ENCODE data around the gene TSPAN18.

TSPAN18 gene

DNA sequence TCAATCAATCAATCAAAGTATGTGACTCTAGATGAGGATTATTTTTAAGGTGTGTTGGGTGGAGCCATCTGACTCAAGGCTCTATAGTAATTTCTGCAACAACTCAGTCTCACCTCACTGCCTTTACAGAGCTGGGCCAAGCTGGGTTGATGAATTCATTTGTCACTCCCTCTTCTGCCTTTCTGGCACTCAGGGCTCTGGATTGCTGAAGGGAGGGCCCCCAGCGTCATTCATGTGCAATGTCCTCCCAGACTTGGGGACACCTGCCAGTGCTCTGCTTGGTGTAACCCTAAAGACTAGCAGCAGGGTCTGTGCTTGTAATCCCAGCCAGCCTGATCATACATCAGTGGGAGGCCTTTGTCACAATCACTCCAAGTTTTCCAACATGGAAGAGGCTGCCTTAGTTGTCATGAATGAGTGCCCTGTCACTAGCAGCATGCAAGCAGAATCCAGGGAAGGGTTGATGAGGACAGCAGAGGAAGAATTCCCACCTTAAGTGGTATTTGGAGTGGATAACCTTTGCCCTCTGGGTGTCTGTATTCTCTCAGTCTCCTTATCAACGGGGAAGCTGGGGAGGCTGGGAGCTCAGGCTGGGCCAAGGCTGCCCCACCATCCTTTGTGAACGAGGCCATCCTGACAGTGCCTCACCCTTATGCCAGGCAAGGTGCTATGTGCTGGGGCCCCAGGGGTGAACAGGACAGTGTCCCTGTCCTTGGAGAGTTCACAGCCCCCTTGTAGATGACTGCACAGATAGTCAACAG, 225.9 kb downstream of the TSPAN18 start:
- DNase-seq (ENCODE audit: low spot score) (no peak), FAIRE-seq (no peak)

DNA sequence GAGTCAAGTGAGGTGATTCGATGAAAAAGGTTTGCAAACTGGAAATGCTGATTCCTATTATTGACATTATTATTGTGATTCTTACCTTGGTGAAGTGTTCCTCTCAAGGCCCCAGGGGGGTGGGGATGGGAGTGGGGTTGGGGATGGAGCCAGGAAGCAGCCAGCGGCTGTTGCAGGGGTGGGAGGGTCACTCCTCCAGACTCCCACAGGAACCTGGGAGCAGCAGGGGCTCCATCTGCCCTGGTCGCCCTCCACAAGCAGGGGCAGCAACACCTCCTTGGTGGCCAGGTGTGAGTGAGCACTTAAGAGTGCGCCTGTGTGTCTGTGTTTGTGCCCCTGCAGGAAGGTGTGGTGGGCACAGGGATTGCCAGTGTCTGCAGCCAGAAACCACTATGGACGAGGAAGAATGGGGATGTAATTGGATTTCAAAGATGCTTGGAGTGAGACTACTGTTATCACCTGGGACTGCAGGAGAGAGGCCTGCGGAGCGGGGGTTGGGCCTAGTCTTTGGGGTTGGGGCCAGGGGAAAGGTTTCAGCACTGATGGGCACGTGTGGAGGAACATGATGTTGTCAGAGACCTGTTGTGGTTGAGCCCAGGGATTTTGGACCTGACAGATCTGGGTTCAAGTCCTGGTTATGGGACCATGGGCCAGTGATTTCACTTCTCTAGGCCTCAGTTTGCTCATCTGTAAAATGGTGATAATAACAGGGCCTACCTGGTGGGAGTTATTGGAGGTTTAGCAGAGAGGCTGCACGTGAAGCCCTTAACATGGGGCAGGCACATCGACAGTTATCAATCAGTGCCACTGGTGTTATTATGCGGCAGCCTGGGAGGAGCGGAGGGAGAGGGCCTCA, 227.5 kb downstream of the TSPAN18 start:
- DNase-seq (ENCODE audit: low spot score): no peak
- no peak for FAIRE-seq

DNA sequence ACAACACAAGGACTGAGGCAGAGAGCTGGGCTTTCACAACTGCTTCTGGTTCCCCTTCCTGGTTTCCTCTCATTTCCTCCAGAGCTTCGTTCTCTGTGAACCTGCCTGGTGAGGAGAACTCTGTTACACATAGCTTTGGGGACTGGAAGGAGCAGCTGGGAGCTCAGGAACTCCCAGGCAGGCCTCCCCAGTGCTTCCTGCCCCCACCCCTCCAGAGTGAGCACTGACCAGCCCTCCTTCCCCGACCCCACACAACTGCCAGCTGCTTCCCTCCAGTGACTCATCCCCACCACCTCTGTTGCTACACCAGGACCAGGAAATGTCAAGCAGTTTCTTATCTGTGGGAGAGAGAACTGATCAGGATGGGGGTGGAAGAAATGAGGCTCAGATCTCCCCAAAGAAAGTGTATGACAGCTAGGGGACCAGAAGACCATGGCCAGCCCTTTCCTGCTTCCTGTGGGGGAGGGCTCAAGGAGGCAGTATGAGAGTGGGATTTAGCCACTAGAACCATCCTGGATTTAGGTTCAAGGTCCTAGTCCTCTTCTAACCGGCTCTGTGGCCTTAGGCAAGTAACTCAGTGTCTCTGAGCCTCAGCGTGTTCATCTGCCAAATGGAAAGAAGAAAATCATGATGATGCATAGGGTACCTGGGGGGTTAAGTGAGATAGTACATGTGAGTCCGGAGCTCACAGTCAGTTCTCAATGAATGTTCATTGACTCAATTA, 228.4 kb downstream of the TSPAN18 start:
- FAIRE-seq: peak; percentile 89
- peak; percentile 73 for DNase-seq (ENCODE audit: low spot score)

DNA sequence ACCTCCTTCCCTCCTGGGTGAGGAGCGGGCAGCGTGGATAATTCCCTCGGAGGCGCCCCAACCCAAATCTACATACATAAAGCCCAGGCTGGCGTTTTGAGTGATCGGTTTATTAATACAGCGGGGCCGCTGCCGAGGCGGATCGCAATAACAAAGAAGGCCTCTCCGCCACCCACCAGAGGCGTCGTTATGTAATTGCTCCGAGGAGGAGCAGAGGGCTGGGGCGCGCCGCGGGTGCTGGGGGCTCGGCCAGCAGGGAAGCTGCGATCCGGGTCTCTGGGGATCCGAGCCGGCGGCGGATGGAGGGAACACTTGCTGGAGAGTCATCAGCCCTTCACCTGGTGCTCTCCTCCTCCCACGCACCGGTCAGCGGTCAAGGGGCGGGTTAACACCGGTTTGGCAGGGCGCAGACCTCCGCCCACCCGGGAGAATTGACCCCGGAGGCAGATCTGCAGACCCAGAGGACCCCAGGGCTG, 230.3 kb downstream of the TSPAN18 start:
- no peak for DNase-seq (ENCODE audit: low spot score)
- no peak for FAIRE-seq

DNA sequence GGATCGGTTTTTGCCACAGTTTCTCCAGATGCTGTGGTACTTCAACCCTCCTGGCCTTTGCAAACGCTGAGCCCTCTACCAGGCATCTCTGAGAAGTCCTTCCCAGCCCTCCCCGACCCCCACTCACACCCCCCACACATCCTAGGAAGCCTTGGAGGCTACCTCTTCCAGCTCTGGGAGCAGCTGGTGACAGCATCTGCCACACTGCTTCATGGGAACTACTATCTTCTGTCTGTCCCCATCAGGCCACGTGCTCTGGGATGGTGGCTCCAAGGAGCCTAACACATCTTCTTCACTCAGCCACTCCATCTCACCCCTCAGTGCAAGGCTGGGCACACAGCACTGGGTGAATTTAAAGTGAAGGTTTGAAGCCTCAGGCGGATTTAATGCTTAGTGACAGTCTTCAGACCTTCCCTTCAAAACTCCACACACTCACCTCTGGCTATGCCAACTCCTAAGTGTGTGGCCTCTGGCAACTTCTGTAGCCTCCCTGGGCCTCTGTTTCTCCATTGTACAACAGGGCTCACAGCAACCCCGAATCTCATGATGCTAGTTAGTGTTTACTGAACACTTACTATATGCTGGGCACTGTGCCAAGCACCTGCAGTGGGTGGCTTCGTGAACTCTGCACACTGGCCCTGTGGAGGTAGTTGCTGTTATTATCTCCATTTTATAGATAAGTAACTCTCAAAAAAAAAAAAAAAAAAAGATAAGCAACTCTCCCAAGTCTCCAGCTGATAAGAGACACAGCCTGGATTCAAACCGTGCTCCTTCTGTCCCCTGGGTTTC, 231.2 kb downstream of the TSPAN18 start:
- DNase-seq (ENCODE audit: low spot score): no peak
- no peak for FAIRE-seq

DNA sequence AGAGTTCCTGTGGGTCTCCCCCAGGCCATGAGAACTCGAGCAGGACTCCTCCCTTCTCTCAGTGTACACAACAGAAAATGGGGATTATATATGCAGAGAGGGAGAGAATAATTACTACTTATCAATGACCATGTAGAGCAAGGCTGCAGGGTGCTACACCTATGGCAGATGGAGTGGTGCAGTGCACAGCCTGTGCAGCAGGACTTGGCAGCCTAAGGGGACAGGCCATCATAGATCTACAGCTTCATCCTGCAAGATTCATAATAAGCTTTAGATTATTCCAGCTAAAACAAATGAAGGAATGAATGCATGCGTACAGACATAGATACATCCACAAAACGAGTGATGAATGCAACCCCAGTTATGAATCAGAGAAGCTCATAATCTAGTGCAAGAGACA, 232.3 kb downstream of the TSPAN18 start:
- no peak for FAIRE-seq
- no peak for DNase-seq (ENCODE audit: low spot score)

DNA sequence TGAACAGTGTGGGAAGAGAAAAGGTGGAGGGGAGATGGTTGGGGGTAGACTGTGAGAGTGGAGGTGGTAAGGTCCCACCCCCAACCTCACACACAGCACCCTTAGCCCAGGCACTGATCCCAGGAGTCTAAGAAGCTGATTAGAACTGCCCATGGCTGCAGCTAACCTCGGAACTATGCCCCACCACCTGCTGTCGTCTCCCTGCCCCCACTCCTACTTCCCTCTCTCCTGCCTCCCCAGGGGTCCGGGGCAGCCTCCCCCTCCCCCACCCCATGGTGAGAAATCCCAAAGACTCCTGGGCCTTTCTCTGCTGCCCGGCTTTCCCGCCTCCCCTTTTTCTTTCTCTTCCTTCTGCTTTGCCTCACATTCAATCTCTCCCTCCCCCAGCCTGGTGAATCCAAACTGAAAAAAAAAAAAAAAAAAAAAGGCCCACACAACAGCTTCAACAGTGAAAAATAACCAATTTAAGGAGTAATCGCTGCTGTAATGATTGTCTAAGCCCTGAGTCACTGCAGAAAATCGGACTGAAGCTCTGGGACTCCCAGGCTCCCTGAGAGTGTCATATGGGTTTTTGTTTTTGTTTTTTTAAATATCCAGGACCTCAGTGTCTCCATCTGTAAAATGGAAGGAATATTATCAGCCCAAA, 233.6 kb downstream of the TSPAN18 start:
- no peak for FAIRE-seq
- DNase-seq (ENCODE audit: low spot score): no peak

DNA sequence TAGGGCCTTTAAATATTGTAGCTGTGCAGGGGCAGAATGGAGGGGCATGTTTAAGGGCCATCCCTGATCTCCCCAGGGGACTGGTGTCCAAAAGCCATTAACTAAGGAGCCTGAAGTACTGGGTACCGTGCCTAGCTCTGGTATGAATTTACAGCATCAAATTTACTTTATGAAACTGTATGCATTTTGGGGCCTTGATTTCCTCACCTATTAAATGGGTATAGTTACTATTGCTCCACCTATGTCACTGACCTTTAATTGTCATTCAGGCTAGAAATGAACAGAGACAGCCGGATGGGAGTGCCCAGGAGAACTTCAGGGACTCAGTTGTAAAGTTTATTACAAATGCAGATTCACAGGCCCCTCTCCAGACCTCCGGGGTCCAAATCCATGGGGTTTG, 235.7 kb downstream of the TSPAN18 start:
- FAIRE-seq (no peak), DNase-seq (ENCODE audit: low spot score) (no peak)

DNA sequence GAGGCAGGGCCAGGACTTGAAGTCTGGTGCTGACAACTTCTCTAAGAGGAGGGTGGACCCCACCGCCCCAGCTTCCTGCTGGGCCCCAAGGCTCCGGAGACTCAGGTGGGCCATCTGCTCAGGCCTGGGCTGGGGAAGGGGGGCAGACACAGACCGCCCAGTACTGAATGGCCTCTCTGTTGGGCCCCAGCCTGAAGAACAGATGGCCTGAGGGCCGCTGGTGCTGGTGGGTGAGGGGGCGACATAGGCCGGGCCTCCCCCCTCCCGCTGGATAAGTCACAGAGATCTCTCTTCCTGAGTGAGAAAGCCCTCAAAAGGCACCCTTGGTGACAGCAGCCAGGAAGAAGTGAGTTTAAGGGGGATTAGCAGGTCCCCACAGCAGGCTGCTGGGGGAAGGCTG, 236.4 kb downstream of the TSPAN18 start:
- no peak for DNase-seq (ENCODE audit: low spot score)
- no peak for FAIRE-seq

DNA sequence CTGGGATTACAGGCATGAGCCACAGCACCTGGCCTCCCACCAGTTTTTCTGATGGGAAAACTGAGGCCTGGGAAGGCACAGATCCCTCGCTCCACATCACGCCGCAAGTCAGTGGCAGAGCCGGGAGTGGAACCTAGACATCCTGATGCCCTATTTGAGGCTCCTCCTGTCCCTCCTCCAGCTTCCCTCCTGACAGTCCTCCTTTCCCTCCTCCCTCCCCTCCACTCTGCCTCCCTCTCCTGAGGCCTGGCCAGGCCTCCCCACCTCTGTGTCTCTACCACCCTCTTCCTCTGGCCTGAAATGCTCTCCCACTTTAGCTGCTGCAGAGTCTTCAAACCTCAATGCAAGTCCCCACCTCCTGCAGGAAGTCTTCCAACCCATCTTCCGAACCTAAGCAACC, 237.2 kb downstream of the TSPAN18 start:
- FAIRE-seq: no peak

DNA sequence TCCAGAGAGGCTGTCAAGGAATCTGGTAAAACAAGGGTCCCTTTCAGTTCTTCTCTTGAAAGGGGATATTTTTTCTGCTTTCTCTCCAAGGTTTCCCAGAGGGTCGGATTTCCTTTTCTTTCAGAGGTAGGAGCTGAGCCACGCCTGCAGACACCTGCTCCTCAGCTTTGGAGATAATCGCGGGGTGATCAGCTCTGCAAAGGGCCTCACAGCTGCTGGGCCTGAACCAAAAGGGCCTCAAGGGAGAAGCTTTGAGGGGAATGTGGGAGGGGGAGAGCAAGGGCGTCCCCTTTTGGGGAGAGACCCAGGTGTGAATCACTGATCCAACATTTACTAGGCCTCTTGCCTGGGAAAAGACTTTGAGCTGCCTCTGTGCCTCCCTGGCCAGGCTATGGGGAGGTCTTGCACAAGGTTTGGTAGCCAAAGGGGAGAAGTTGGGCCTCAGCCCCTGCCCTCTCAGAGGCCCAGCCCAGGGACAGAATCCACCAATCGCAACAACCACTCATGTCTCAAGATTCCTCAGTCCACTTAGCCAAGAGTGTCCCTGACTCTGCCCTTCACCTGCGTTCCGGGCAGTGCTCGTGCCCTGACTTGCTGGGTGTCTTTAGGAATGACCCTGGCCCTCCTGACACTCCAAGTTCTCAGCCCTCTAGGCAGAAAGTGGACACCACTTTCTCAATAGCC, 237.9 kb downstream of the TSPAN18 start:
- FAIRE-seq (no peak), DNase-seq (ENCODE audit: low spot score) (no peak)

More for the DNA sequence above, 237.2 kb downstream of the TSPAN18 start:
- no peak for DNase-seq (ENCODE audit: low spot score)

DNA sequence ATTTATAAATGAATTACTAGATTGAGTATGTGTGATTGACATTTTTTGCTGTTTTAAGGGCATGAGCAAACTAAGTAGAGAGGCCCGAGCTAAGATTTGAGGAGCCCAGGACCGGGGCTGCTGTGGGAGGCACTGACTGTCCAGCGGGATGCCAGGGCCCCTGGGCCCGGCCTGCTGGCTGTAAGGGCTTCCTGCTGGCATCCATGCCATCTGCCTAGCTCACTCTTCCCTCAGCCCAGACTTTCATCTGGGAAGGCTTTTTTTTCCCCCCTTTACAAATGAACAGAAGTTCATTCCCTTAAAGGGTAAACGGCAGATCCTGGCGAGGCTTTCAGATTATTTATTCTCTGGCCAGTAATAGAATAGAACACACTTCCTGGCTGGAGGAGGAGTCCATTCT, 239.9 kb downstream of the TSPAN18 start:
- FAIRE-seq: no peak
- DNase-seq (ENCODE audit: low spot score): no peak

DNA sequence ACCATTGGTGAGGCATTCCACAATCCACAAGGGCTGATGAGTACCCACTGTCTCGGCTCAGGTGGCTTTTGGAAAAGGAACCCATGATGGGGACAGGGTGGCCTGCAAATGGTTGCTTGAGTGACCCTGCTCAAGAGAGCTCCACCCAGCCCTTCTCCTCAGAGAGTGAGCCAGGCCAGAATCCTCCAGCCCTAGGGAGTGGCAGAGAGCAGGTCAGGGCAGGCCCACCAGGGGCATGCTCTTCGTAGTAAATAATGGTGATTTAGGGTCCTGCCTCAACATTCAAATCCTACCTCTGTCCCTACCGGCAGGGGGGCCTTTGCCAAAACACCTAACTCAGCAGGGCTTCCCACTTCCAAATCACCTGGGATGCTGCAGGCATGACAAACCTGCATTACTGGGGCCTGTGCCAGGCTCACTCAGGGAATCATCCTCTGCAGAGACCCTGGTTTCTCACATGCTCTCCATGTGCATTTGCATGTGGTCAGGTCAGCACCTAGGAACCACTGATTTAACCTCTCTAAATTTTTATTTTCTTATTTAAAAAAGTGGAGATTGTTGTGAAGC, 241.3 kb downstream of the TSPAN18 start:
- no peak for FAIRE-seq

DNA sequence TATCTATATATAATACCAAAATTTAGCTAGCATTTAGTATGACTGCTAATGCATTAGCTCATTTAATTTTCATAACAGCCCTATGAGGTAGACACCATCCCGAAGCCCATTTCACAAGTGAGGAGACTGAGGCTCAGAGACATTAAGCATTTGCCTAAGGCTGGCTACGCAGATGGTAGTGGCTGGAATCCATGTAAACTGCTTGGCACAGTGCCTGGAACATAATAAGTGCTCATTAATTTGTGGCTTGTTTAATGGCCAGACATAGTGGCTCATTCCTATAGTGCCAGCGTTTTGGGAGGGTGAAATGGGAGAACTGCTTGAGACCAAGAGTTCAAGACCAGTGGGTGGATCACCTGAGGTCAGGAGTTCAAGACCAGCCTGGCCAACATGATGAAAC, 241.7 kb downstream of the TSPAN18 start:
- DNase-seq (ENCODE audit: low spot score) (no peak), FAIRE-seq (no peak)

More for the DNA sequence above, 241.3 kb downstream of the TSPAN18 start:
- DNase-seq (ENCODE audit: low spot score): no peak

DNA sequence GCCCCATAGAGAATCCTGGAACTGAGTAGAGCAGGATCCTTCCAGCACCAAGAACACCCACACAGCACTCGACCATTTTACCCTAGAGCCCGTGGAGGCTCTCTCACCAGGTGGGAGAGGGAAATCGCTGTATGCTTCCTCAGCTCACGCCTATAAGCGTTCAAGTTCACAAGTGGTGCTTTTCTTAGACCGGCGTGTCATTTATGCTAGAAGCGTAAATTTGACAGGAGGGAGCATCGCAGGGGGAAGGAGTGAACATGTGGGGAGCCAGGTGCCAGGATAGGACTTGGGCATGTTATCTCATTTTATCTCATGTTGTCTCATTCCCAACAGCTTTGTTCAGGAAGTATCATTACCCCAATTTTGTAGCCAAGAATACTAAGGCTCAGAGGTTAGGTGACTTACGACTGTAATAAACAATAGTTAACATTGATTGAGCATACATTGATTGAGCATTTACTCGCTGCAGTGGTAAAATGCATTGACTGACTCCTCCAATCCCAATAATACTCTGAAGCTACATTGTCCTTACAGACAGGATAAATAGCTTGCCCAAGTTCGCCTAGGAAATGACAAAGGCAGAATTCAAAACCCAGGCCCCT, 243.0 kb downstream of the TSPAN18 start:
- no peak for DNase-seq (ENCODE audit: low spot score)
- no peak for FAIRE-seq

DNA sequence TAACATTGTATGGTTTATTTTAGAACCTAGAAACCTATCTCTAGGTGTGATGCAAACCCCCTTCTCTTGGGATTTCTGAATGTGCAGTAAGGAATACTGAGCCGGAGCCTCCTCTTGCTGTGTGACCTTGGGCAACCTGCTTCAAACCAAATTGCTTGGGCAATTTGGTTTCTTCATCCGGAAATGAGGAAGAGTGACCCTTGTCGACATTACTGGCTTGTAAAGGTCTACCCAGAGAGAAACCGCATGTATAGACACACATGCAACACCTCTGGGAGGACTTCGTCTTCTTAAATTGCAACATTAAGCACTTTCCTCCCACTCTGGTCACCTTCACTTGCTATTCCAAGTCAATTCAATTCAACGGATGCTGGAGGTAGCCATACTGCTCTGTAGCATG, 243.5 kb downstream of the TSPAN18 start:
- FAIRE-seq (no peak), DNase-seq (ENCODE audit: low spot score) (no peak)

DNA sequence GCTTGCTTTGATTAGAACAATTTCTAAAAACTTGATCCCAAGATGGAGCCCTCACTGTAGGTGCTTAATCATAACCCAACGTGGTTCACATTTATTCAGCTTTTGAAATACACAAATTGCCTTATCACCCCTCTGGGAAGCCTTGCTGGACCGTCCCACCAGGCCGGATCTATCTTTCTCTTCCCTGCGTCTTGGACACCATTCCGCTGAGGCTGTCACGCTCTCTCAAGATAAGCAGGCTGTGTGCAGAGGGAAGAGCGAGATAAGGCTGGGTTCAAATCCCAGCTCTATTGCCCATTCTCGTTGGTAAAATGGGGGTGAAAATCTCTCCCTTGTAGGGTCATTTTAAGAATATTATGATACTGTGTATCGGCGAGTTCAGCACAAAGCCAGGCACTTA, 244.4 kb downstream of the TSPAN18 start:
- FAIRE-seq (no peak), DNase-seq (ENCODE audit: low spot score) (no peak)

DNA sequence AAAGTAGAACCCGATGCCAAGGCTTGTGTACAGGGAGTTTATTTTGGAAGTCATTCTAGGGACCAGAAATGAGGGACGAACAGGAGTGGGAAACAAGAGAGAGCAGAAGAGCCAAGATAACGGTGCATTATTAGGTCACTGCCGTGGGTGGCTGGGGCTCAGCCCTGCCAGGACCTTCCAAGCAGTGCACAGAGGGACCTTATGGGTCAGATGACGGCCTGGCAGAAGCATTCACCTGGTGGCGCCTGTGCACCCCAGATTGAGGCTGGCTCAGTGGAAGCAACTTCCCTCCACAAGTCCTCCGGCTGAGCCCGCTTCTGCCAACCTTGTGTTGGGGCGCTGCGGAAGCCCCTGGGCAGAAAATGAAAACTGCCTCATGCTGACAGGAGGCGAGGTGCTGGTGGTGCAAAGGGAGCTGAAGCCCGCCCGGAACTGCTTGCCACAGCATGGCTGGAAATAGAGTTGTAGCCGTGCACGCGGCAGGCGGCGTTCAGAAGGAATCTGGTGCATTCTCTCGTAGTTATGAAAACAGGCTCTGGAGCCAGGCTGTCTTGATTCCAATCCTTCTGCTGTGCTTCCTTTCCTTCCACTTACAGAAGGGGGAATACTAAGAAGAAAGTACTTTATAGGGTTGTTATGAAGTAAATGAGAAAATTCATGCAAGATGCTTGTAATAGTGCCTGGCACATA, 246.1 kb downstream of the TSPAN18 start:
- no peak for FAIRE-seq

More for the DNA sequence above, 246.1 kb downstream of the TSPAN18 start:
- DNase-seq (ENCODE audit: low spot score): no peak

Measured in urothelium cell line (cell line).